GM19193 (cell line): Measurements from ENCODE around the gene CFAP97.

Experiments used
- POLR2A ChIP-seq: IDR thresholded peaks from 4 replicates; pipeline ENCODE4 v1.6.1; 2011; ENCODE audit not compliant: insufficient read depth, insufficient read length; ENCODE audit errors: extremely low read depth

The CFAP97 gene

GRCh38 chr4:185203486-185204237 lies at the start of gene CFAP97:
CFAP97 (minus strand) TSS chr4:185204000; CDS start chr4:185191196, 12,804 bp downstream.
- TF ChIP-seq POLR2A = peak; percentile 81

- TF ChIP-seq POLR2A = no peak
Measured at GRCh38 chr4:185249105-185249504, 45.3 kb upstream of the CFAP97 start.

GRCh38 chr4:185248393-185249039 lies 44.7 kb upstream of the CFAP97 start:
- TF ChIP-seq POLR2A = no peak

GRCh38 chr4:185247151-185247550 lies 43.4 kb upstream of the CFAP97 start:
- TF ChIP-seq POLR2A = no peak

GRCh38 chr4:185246453-185246852 lies 42.7 kb upstream of the CFAP97 start:
- TF ChIP-seq POLR2A = no peak

- no peak for TF ChIP-seq POLR2A
Measured at GRCh38 chr4:185244763-185245162, 41.0 kb upstream of the CFAP97 start.

GRCh38 chr4:185243879-185244278 lies 40.1 kb upstream of the CFAP97 start:
- TF ChIP-seq POLR2A = no peak

- no peak for TF ChIP-seq POLR2A
Measured at GRCh38 chr4:185242749-185243533, 39.1 kb upstream of the CFAP97 start.

- TF ChIP-seq POLR2A = no peak
Measured at GRCh38 chr4:185238750-185239149, 35.0 kb upstream of the CFAP97 start.

GRCh38 chr4:185238215-185238681 lies 34.4 kb upstream of the CFAP97 start:
- no peak for TF ChIP-seq POLR2A

- TF ChIP-seq POLR2A = no peak
Measured at GRCh38 chr4:185237175-185237574, 33.4 kb upstream of the CFAP97 start.

- no peak for TF ChIP-seq POLR2A
Measured at GRCh38 chr4:185235843-185236503, 32.2 kb upstream of the CFAP97 start.

GRCh38 chr4:185235119-185235842 lies 31.5 kb upstream of the CFAP97 start:
- TF ChIP-seq POLR2A = no peak

- TF ChIP-seq POLR2A = no peak
Measured at GRCh38 chr4:185232370-185232769, 28.6 kb upstream of the CFAP97 start.

- no peak for TF ChIP-seq POLR2A
Measured at GRCh38 chr4:185229021-185229818, 25.4 kb upstream of the CFAP97 start.
